ENCODE measurements around the gene MLXIP. TPM values are rescaled to one million over a fixed set of nuclear protein-coding genes. Genes with fewer than 3 reads are reported as not detected.

MLXIP gene
- total RNA-seq, 6 donors from 2014 or later = 30.4 to 167 (median 55.0) TPM

DNA sequence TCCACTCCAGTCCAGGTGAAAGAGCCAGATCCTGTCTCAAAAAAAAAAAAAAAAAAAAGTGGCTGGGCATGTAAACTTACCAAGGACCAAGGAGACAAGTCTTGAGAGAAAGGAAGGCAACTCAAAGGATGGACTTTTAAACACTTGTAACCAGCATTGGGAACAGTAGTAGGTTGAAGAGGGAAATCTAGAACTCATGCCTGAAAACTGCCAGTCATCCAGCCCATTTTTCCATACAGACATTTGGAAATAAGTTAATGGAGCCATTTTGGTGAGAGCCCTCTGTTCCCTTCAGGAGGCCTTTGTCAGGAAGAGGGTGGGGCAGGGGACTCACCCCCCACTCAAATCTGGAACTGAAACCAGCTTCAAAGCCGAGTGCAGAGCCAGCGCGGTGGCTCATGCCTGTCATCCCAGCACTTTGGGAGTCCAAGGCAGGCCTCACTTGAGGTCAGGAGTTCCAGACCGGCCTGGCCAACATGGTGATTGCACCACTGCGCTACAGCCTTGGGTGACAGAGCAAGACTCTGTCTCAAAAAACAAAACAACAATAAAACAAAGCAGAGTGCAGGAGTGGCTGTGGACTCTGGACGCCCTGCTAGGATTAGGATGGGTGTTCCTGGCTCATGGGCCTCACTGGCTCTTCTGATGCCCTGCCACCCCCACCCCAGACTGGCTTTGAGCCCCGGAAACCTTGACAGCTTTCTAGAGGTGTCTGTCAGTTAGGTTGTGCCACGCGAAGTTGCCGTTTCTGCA lies 1.6 kb upstream of the MLXIP start:
- no peaks in the 10 kb centered on the region for H3K27me3 ChIP-seq
- ATAC-seq (ENCODE audit: low FRiP score in 2 of 2) = no peak
- H3K4me1 ChIP-seq = peaks cover 23 to 42% (median 33%) of the 10 kb centered on the region in 4 donors
- TF ChIP-seq EP300 (IDR thresholded peaks at IDR 0.05) (no peak), POLR2AphosphoS5 (IDR thresholded peaks at IDR 0.05) (no peak), POLR2A (IDR thresholded peaks at IDR 0.05) (no peak)
- TF ChIP-seq, protein P1, sequence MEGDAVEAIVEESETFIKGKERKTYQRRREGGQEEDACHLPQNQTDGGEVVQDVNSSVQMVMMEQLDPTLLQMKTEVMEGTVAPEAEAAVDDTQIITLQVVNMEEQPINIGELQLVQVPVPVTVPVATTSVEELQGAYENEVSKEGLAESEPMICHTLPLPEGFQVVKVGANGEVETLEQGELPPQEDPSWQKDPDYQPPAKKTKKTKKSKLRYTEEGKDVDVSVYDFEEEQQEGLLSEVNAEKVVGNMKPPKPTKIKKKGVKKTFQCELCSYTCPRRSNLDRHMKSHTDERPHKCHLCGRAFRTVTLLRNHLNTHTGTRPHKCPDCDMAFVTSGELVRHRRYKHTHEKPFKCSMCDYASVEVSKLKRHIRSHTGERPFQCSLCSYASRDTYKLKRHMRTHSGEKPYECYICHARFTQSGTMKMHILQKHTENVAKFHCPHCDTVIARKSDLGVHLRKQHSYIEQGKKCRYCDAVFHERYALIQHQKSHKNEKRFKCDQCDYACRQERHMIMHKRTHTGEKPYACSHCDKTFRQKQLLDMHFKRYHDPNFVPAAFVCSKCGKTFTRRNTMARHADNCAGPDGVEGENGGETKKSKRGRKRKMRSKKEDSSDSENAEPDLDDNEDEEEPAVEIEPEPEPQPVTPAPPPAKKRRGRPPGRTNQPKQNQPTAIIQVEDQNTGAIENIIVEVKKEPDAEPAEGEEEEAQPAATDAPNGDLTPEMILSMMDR (IDR thresholded peaks at IDR 0.05) = no peak
- no peaks in the 10 kb centered on the region for H3K36me3 ChIP-seq
- no peak for DNase-seq
- H3K27ac ChIP-seq = no peak overlapping the region
- H3K9me3 ChIP-seq = no peaks in the 10 kb centered on the region
- 80 to 81% methylated on average over 10 of the region's 10 CpGs for WGBS, 2 donors
- H3K4me3 ChIP-seq = no peak overlapping the region

DNA sequence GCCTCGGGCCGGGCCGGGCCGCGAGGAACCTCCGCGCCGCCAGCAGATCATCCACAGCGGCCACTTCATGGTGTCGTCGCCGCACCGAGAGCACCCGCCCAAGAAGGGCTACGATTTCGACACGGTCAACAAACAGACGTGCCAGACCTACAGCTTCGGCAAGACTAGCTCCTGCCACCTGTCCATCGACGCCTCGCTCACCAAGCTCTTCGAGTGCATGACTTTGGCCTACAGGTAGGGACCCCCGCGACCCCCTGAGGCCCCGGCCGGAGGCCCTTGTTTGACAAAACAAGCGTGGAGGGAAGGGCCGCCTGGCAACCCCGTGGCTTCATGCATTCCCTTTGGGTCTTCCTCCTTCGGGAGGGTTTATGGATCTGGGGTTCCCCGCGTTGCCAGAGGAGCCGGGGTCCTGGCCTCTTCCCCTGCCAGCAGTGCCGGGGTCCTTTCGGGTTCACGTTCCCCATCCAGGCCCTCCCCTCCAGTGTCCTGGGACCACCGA lies 526 bp downstream of the MLXIP start:
- Histone ChIP-seq H3K27me3 (no peaks in the 10 kb centered on the region), H3K36me3 (peaks cover 0 to 6% (median under 1%) of the 10 kb centered on the region in 4 donors), H3K9me3 (no peaks in the 10 kb centered on the region), H3K27ac (peak overlapping the region; percentile 80 to 90 (median 88)), H3K4me1 (peaks cover 37 to 57% (median 45%) of the 10 kb centered on the region in 4 donors), H3K4me3 (peak overlapping the region; percentile 48 to 89 (median 74))
- TF ChIP-seq POLR2A (IDR thresholded peaks at IDR 0.05) = no peak
- TF ChIP-seq EP300 (IDR thresholded peaks at IDR 0.05) = no peak
- TF ChIP-seq POLR2AphosphoS5 (IDR thresholded peaks at IDR 0.05) = no peak
- TF ChIP-seq, protein P1 (IDR thresholded peaks at IDR 0.05) = no peak
- 0% methylated on average over 8 to 19 of the region's 38 CpGs for WGBS, 2 donors
- ATAC-seq (ENCODE audit: low FRiP score in 2 of 2) (no peak), DNase-seq (peak in 1 of 2 donors; percentile 51)

DNA sequence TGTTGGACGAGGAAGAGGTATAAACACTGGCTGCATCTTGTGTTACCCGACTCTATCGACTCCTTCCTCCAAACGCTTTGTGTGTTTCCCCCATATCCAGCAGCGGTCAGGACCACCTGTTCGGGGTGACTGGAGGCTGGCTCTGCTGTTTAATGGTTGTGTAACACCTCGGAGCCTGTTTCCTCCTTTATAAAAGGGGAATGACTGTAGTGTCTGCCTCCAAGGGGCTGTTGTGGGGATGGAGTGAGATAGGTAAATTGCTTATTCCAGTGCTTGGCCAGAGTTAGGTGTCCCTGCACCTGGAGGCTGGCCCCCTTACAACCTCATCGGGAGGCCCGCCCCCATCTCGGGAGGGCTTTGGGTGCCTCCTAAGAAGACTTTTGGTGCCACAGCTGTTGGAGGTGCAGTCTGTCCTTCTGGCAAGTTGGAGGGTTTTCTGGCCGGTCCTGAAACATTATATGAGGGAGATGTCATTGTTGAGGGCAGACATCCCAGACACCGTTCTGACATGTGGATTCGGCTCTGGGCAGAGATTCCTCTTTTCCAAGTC lies 1.1 kb downstream of the MLXIP start:
- no peaks in the 10 kb centered on the region for H3K9me3 ChIP-seq
- peaks cover 37 to 62% (median 45%) of the 10 kb centered on the region in 4 donors for H3K4me1 ChIP-seq
- 0 to 1% methylated on average over 4 to 13 of the region's 13 CpGs for WGBS, 2 donors
- H3K4me3 ChIP-seq = peak overlapping the region; percentile 48 to 89 (median 74)
- no peaks in the 10 kb centered on the region for H3K27me3 ChIP-seq
- TF ChIP-seq EP300 (IDR thresholded peaks at IDR 0.05) (no peak), POLR2AphosphoS5 (IDR thresholded peaks at IDR 0.05) (no peak), POLR2A (IDR thresholded peaks at IDR 0.05) (no peak)
- TF ChIP-seq, protein P1 (IDR thresholded peaks at IDR 0.05) = no peak
- ATAC-seq (ENCODE audit: low FRiP score in 2 of 2) (no peak), DNase-seq (peak in 1 of 2 donors; percentile 39)
- peak overlapping the region; percentile 80 to 90 (median 88) for H3K27ac ChIP-seq
- peaks cover 0 to 11% (median 3%) of the 10 kb centered on the region in 4 donors for H3K36me3 ChIP-seq

DNA sequence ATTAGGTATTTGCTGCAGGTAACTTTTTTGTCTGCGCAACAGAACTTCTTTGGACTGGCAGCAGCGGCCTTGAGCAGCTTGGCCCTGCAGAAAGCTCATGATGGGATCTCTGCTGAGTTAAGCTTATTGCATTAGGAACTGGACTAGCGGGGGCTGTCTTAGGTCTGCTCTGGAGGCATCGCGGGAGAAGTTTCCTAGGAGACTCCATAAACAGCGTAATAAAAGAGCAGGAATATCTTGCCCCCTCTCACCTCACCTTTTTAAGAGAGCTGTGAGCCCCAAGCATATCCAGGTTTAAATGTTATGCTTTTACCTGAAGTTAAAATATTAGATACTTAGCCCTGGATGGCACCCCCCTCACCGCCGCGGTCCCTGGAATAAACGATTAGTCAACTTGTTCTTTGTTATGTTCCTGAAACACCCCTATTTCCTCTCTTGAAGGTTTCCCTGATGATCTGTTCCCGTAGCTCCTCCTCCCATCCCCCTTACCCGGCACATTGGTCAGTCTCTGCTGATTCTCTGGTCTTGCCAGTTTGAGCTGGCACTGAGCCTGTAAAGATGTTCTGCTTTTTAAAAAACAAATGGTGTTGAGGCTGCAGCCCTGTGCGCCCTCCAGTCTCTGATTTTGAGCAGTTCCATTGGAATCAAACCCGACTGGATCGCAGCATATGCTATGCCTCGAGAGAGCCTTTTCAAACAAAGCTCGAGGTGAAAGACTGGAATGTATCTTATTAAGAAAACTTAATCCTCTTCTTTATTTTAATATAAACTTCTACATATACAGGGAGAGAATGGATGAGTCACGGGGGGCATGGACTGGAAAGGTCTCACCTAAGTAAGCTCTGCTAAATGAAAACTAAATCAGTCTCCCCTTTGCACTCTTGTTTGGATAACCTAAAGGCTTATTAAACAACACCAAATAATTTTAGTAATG lies 1.9 kb downstream of the MLXIP start:
- Histone ChIP-seq H3K4me1 (peaks cover 37 to 67% (median 45%) of the 10 kb centered on the region in 4 donors), H3K9me3 (no peaks in the 10 kb centered on the region), H3K4me3 (peak overlapping the region; percentile 48 to 89 (median 74)), H3K27me3 (no peaks in the 10 kb centered on the region), H3K36me3 (peaks cover 0 to 19% (median 7%) of the 10 kb centered on the region in 4 donors), H3K27ac (peak overlapping the region; percentile 80 to 90 (median 88))
- peak in 1 of 4 donors; percentile 30 for TF ChIP-seq EP300 (IDR thresholded peaks at IDR 0.05)
- TF ChIP-seq POLR2AphosphoS5 (IDR thresholded peaks at IDR 0.05) = peak; percentile 76 to 85
- TF ChIP-seq, protein P1 (IDR thresholded peaks at IDR 0.05) = no peak
- peak in 2 of 4 donors; percentile 47 to 78 for TF ChIP-seq POLR2A (IDR thresholded peaks at IDR 0.05)
- WGBS, 2 donors = 8 to 12% methylated on average over 18 of the region's 18 CpGs
- peak; percentile 52 to 65 for ATAC-seq (ENCODE audit: low FRiP score in 2 of 2)
- peak in 1 of 2 donors; percentile 86 for DNase-seq
